NT2/D1 (cell line): Measurements from ENCODE around the gene C12orf57.

Experiments
- YY1 ChIP-seq: IDR thresholded peaks from 2 replicates; pipeline ENCODE4 v1.6.1; 2011; ENCODE audit not compliant: insufficient read length, insufficient read depth
- ZNF274 ChIP-seq: IDR thresholded peaks from 2 replicates; pipeline ENCODE4 v1.6.1; 2011; ENCODE audit warnings: mild to moderate bottlenecking, low read depth, low read length

DNA sequence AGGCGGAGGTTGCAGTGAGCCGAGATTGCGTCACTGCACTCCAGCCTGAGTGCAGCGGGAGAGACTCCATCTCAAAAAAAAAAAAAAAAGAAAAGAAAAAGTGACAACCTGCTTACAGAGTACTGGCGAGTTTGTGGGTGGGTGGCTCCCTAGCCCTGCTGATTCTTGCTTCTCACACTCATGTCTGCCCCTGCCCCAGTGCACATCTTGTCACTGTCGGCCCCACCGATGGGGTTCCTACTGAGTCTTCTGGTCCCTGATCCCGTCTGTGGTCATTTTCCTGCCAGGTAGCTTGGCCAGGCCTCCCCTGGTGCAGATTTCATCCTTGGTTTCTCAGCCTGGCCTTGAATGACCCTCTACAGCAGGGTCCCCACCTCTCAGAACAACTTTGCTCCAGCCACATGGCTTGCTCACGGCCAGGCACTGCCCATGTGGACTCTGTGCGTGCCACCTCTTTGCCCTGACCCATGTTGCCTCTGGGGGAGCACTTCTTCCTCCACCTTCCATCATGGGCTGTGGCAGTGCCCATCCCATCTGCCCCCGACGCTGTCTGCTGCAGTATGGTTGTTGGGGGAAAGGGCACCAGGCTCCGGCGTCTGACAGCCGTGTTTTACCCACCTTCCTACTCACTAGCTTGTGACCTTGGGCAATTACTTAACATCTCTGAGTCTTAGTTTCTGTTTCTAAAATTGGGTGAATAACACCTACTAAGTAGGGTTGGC, 5.2 kb downstream of the C12orf57 start:
- no peak for TF ChIP-seq ZNF274
- no peak for TF ChIP-seq YY1
